Neuronal stem cell (in vitro differentiated cells): Measurements from ENCODE around the gene LRRN4.

Experiments
- DNase-seq: peaks from one replicate; pipeline ENCODE4 v3.0.0-alpha.2; 2013; ENCODE audit warnings: low spot score
- H2AFZ ChIP-seq: one replicate; pipeline ENCODE4 v1.6.1; 2013; ENCODE audit warnings: mild to moderate bottlenecking, low read length, inconsistent platforms
- H2AK5ac ChIP-seq: 2 replicates; pipeline ENCODE4 v1.6.1; 2013; ENCODE audit warnings: low read depth, mild to moderate bottlenecking, inconsistent platforms, low read length, moderate library complexity, mixed read lengths
- H2BK120ac ChIP-seq: 2 replicates; pipeline ENCODE4 v1.6.1; 2013; ENCODE audit warnings: low read depth, mild to moderate bottlenecking, inconsistent platforms, low read length, moderate library complexity, mixed read lengths
- H2BK12ac ChIP-seq: one replicate; pipeline ENCODE4 v1.6.1; 2013; ENCODE audit warnings: low read length, inconsistent platforms
- H2BK15ac ChIP-seq: 2 replicates; pipeline ENCODE4 v1.6.1; 2013; ENCODE audit warnings: mild to moderate bottlenecking, low read length, inconsistent platforms, mixed read lengths
- H2BK5ac ChIP-seq: one replicate; pipeline ENCODE4 v1.6.1; 2013; ENCODE audit warnings: inconsistent platforms, mild to moderate bottlenecking, low read length, moderate library complexity
- H3K14ac ChIP-seq: one replicate; pipeline ENCODE4 v1.6.1; 2013; ENCODE audit warnings: low read length, inconsistent platforms
- H3K18ac ChIP-seq: 2 replicates; pipeline ENCODE4 v1.6.1; 2013; ENCODE audit warnings: low read length, inconsistent platforms
- H3K23ac ChIP-seq: 2 replicates; pipeline ENCODE4 v1.6.1; 2013; ENCODE audit warnings: low read depth, mild to moderate bottlenecking, mixed read lengths, low read length, inconsistent platforms; ENCODE audit not compliant: poor library complexity
- H3K27ac ChIP-seq: replicated peaks from 3 replicates; pipeline ENCODE4 v1.5.1; 2013; ENCODE audit warnings: low read length, inconsistent platforms
- H3K27me3 ChIP-seq, 3 experiments: 2 replicates each; pipeline ENCODE4 v1.6.1; 2013; ENCODE audit warnings: low read length in 3 of 3, mild to moderate bottlenecking in 2 of 3, inconsistent platforms in 1 of 3, low read depth in 1 of 3, mixed read lengths in 1 of 3, moderate library complexity in 1 of 3; ENCODE audit not compliant: control insufficient read depth in 3 of 3, insufficient read depth in 3 of 3
- H3K36me3 ChIP-seq, 2 donors: replicated peaks in 1 of 2; 2 replicates each; pipeline ENCODE4 v1.6.1; 2013; ENCODE audit warnings: low read length in 2 of 2; ENCODE audit not compliant: control insufficient read depth in 2 of 2, insufficient read depth in 2 of 2
- H3K4ac ChIP-seq: 2 replicates; pipeline ENCODE4 v1.6.1; 2013; ENCODE audit warnings: inconsistent platforms, mild to moderate bottlenecking, low read length, moderate library complexity
- H3K4me1 ChIP-seq, 2 donors: 1 replicate in 1 of 2; 2 replicates in 1 of 2; pipeline ENCODE4 v1.6.1; 2013; ENCODE audit warnings: low read length in 2 of 2, low read depth in 1 of 2; ENCODE audit not compliant: control insufficient read depth in 2 of 2, insufficient read depth in 1 of 2
- H3K4me2 ChIP-seq: one replicate; pipeline ENCODE4 v1.6.1; 2013; ENCODE audit warnings: mild to moderate bottlenecking, low read length, inconsistent platforms; ENCODE audit not compliant: insufficient read depth, poor library complexity, severe bottlenecking
- H3K4me3 ChIP-seq, 2 donors: 2 replicates each; pipeline ENCODE4 v1.5.1; 2013; ENCODE audit warnings: low read length in 2 of 2, mild to moderate bottlenecking in 2 of 2, inconsistent platforms in 1 of 2, moderate library complexity in 1 of 2
- H3K79me1 ChIP-seq: one replicate; pipeline ENCODE4 v1.6.1; 2013; ENCODE audit warnings: low read depth, mild to moderate bottlenecking, inconsistent platforms, low read length, moderate library complexity
- H3K9ac ChIP-seq: one replicate; pipeline ENCODE4 v1.6.1; 2013; ENCODE audit warnings: mild to moderate bottlenecking, low read depth, low read length, inconsistent platforms; ENCODE audit not compliant: poor library complexity
- H3K9me3 ChIP-seq, 2 donors: replicated peaks in 1 of 2; 2 replicates each; pipeline versions ENCODE3 to v1.6.1; 2013; ENCODE audit warnings: low read length in 2 of 2, mild to moderate bottlenecking in 2 of 2, inconsistent platforms in 1 of 2, low read depth in 1 of 2, mixed read lengths in 1 of 2, moderate library complexity in 1 of 2; ENCODE audit not compliant: control insufficient read depth in 2 of 2, insufficient read depth in 1 of 2
- H4K8ac ChIP-seq: one replicate; pipeline ENCODE4 v1.6.1; 2013; ENCODE audit warnings: low read depth, mild to moderate bottlenecking, inconsistent platforms, low read length, moderate library complexity
- H4K91ac ChIP-seq: one replicate; pipeline ENCODE4 v1.6.1; 2013; ENCODE audit warnings: low read length, low read depth, mild to moderate bottlenecking, inconsistent platforms; ENCODE audit not compliant: poor library complexity
- WGBS, 2 donors: extraction: QIAGEN DNeasy Blood & Tissue Kit; methylation state at CpG; one replicate each; pipeline ENCODE4 v1.1.7; 2013; ENCODE audit warnings: missing lambda C conversion rate in 2 of 2, mixed read lengths in 1 of 2; ENCODE audit not compliant: insufficient read length in 2 of 2, insufficient replicate concordance in 1 of 2; ENCODE audit errors: extremely low coverage in 2 of 2; 5-methylcytosine and 5-hydroxymethylcytosine counted together

Gene LRRN4

GRCh38 chr20:6029538-6029937 is 24.3 kb downstream of the LRRN4 start:
- no peak overlapping the region for H3K14ac ChIP-seq
- no peak overlapping the region for H2BK15ac ChIP-seq
- no peak overlapping the region for H2AFZ ChIP-seq
- H3K27me3 ChIP-seq = no peaks in the 10 kb centered on the region
- no peak overlapping the region for H3K23ac ChIP-seq
- no peak overlapping the region for H2BK120ac ChIP-seq
- peaks cover 5 to 18% of the 10 kb centered on the region in 2 donors for H3K9me3 ChIP-seq
- no peak overlapping the region for H3K4me3 ChIP-seq
- H2AK5ac ChIP-seq = no peak overlapping the region
- no peak overlapping the region for H3K27ac ChIP-seq
- H4K8ac ChIP-seq = no peak overlapping the region
- no peak overlapping the region for H2BK5ac ChIP-seq
- no peaks in the 10 kb centered on the region for H3K4me1 ChIP-seq
- WGBS, 2 donors = no CpG with 5 or more reads among the region's 6 CpGs
- no peak overlapping the region for H3K18ac ChIP-seq
- DNase-seq = no peak
- H2BK12ac ChIP-seq = no peak overlapping the region
- peaks cover 5 to 60% of the 10 kb centered on the region in 2 donors for H3K36me3 ChIP-seq
- H3K4me2 ChIP-seq = no peak overlapping the region
- H3K4ac ChIP-seq = no peak overlapping the region
- H3K79me1 ChIP-seq = no peaks in the 10 kb centered on the region
- no peak overlapping the region for H4K91ac ChIP-seq
- H3K9ac ChIP-seq = no peak overlapping the region

- H3K4me3 ChIP-seq = no peak overlapping the region
- H3K23ac ChIP-seq = no peak overlapping the region
- no peak overlapping the region for H3K18ac ChIP-seq
- no peak overlapping the region for H3K4ac ChIP-seq
- no peak overlapping the region for H3K14ac ChIP-seq
- H2BK5ac ChIP-seq = no peak overlapping the region
- no peaks in the 10 kb centered on the region for H3K27me3 ChIP-seq
- H3K36me3 ChIP-seq = peaks cover 9 to 60% of the 10 kb centered on the region in 2 donors
- no peak overlapping the region for H2BK12ac ChIP-seq
- no peak overlapping the region for H2BK120ac ChIP-seq
- DNase-seq = no peak
- no peaks in the 10 kb centered on the region for H3K79me1 ChIP-seq
- peaks cover 5 to 26% of the 10 kb centered on the region in 2 donors for H3K9me3 ChIP-seq
- H2BK15ac ChIP-seq = no peak overlapping the region
- no peaks in the 10 kb centered on the region for H3K4me1 ChIP-seq
- H2AFZ ChIP-seq = no peak overlapping the region
- no peak overlapping the region for H3K9ac ChIP-seq
- no peak overlapping the region for H3K27ac ChIP-seq
- H3K4me2 ChIP-seq = no peak overlapping the region
- H4K91ac ChIP-seq = no peak overlapping the region
- no peak overlapping the region for H2AK5ac ChIP-seq
- no peak overlapping the region for H4K8ac ChIP-seq
Measured at GRCh38 chr20:6028818-6029217, 25.0 kb downstream of the LRRN4 start.

- Histone ChIP-seq H3K9me3 (peaks cover 5 to 38% of the 10 kb centered on the region in 2 donors), H3K23ac (no peak overlapping the region), H3K4me1 (no peaks in the 10 kb centered on the region), H3K9ac (no peak overlapping the region), H3K4me3 (no peak overlapping the region), H3K79me1 (no peaks in the 10 kb centered on the region), H2BK120ac (no peak overlapping the region), H3K36me3 (peaks cover 12 to 63% of the 10 kb centered on the region in 2 donors), H2BK15ac (no peak overlapping the region), H2AK5ac (no peak overlapping the region), H4K91ac (no peak overlapping the region), H3K18ac (no peak overlapping the region), H3K4me2 (no peak overlapping the region), H3K27ac (no peak overlapping the region), H3K14ac (no peak overlapping the region), H2BK5ac (no peak overlapping the region), H2AFZ (no peak overlapping the region), H2BK12ac (no peak overlapping the region), H3K27me3 (no peaks in the 10 kb centered on the region), H4K8ac (no peak overlapping the region), H3K4ac (no peak overlapping the region)
- no CpG with 5 or more reads among the region's 3 CpGs for WGBS, 2 donors
- no peak for DNase-seq
Measured at GRCh38 chr20:6026051-6026450, 27.8 kb downstream of the LRRN4 start.

- Histone ChIP-seq H3K9ac (no peak overlapping the region), H2BK120ac (no peak overlapping the region), H3K36me3 (peaks cover 12 to 72% of the 10 kb centered on the region in 2 donors), H3K9me3 (peaks cover 5 to 39% of the 10 kb centered on the region in 2 donors), H2AFZ (no peak overlapping the region), H3K4ac (no peak overlapping the region), H3K27me3 (no peaks in the 10 kb centered on the region), H3K79me1 (no peaks in the 10 kb centered on the region), H2BK5ac (no peak overlapping the region), H3K4me2 (no peak overlapping the region), H3K14ac (no peak overlapping the region), H3K4me3 (no peak overlapping the region), H2AK5ac (no peak overlapping the region), H4K8ac (no peak overlapping the region), H3K23ac (no peak overlapping the region), H2BK15ac (no peak overlapping the region), H3K4me1 (no peaks in the 10 kb centered on the region), H4K91ac (no peak overlapping the region), H3K27ac (no peak overlapping the region), H2BK12ac (no peak overlapping the region), H3K18ac (no peak overlapping the region)
- WGBS, 2 donors = no CpG with 5 or more reads among the region's 1 CpG
- DNase-seq = no peak
Measured at GRCh38 chr20:6024768-6025167, 29.1 kb downstream of the LRRN4 start.
